Trophoblast cell (in vitro differentiated cells and primary cell): ENCODE data around the gene CENPX.
A peak's percentile ranks its signal among the peaks of the same experiment; 100 is the strongest.

Source experiments
- DNase-seq, 2 donors: peaks; one replicate each; pipeline ENCODE4 v3.0.0-alpha.2; 2016
- H2AFZ ChIP-seq: 2 replicates; pipeline ENCODE4 v1.6.1; 2013; ENCODE audit warnings: low read length, moderate library complexity, mild to moderate bottlenecking; ENCODE audit not compliant: insufficient read depth, poor library complexity
- H2AK5ac ChIP-seq: 2 replicates; pipeline ENCODE4 v1.6.1; 2013; ENCODE audit warnings: mild to moderate bottlenecking, low read length
- H2BK120ac ChIP-seq: 2 replicates; pipeline ENCODE4 v1.6.1; 2013; ENCODE audit warnings: low read length, mild to moderate bottlenecking, moderate library complexity; ENCODE audit not compliant: insufficient read depth, poor library complexity
- H2BK12ac ChIP-seq: 2 replicates; pipeline ENCODE4 v1.6.1; 2013; ENCODE audit warnings: mild to moderate bottlenecking, low read length, moderate library complexity
- H2BK5ac ChIP-seq: 2 replicates; pipeline ENCODE4 v1.6.1; 2013; ENCODE audit warnings: low read length, low read depth, moderate library complexity, mild to moderate bottlenecking; ENCODE audit not compliant: poor library complexity
- H3K14ac ChIP-seq: 2 replicates; pipeline ENCODE4 v1.6.1; 2013; ENCODE audit warnings: mild to moderate bottlenecking, low read length
- H3K18ac ChIP-seq: 2 replicates; pipeline ENCODE4 v1.6.1; 2013; ENCODE audit warnings: mild to moderate bottlenecking, low read length
- H3K23ac ChIP-seq: 2 replicates; pipeline ENCODE4 v1.6.1; 2013; ENCODE audit warnings: low read length
- H3K27ac ChIP-seq: 2 replicates; pipeline ENCODE4 v1.5.1; 2013; ENCODE audit warnings: low read depth, mild to moderate bottlenecking, inconsistent platforms, low read length, moderate library complexity
- H3K27me3 ChIP-seq: 2 replicates; pipeline ENCODE4 v1.6.1; 2013; ENCODE audit warnings: inconsistent platforms, mild to moderate bottlenecking, low read length, moderate library complexity; ENCODE audit not compliant: insufficient read depth
- H3K36me3 ChIP-seq, 2 experiments: 1 replicate in 1 of 2; 2 replicates in 1 of 2; pipeline ENCODE4 v1.6.1; 2013; ENCODE audit warnings: low read length in 2 of 2, mild to moderate bottlenecking in 2 of 2, moderate library complexity in 1 of 2; ENCODE audit not compliant: insufficient read depth in 2 of 2, control insufficient read depth in 1 of 2
- H3K4ac ChIP-seq: 2 replicates; pipeline ENCODE4 v1.6.1; 2013; ENCODE audit warnings: low read depth, mild to moderate bottlenecking, low read length, moderate library complexity
- H3K4me1 ChIP-seq, 2 experiments: 1 replicate in 1 of 2; 2 replicates in 1 of 2; pipeline ENCODE4 v1.6.1; 2013; ENCODE audit warnings: low read length in 2 of 2, mild to moderate bottlenecking in 2 of 2, moderate library complexity in 1 of 2; ENCODE audit not compliant: insufficient read depth in 2 of 2, control insufficient read depth in 1 of 2
- H3K4me2 ChIP-seq: 2 replicates; pipeline ENCODE4 v1.6.1; 2013; ENCODE audit warnings: inconsistent platforms, mild to moderate bottlenecking, low read length, moderate library complexity
- H3K4me3 ChIP-seq: 2 replicates; pipeline ENCODE4 v1.5.1; 2013; ENCODE audit warnings: mild to moderate bottlenecking, low read depth, low read length, inconsistent platforms
- H3K79me1 ChIP-seq: one replicate; pipeline ENCODE4 v1.6.1; 2013; ENCODE audit warnings: low read length
- H3K79me2 ChIP-seq: 2 replicates; pipeline ENCODE4 v1.6.1; 2013; ENCODE audit warnings: low read length, mild to moderate bottlenecking; ENCODE audit not compliant: control insufficient read depth, insufficient read depth, poor library complexity
- H3K9ac ChIP-seq: 2 replicates; pipeline ENCODE4 v1.6.1; 2013; ENCODE audit warnings: mild to moderate bottlenecking, low read length
- H3K9me3 ChIP-seq: 2 replicates; pipeline ENCODE4 v1.6.1; 2013; ENCODE audit warnings: low read depth, mild to moderate bottlenecking, control low read depth, inconsistent platforms, low read length; ENCODE audit not compliant: insufficient read depth
- H4K12ac ChIP-seq: 2 replicates; pipeline ENCODE4 v1.6.1; 2013; ENCODE audit warnings: low read depth, mild to moderate bottlenecking, low read length, moderate library complexity
- H4K8ac ChIP-seq: 2 replicates; pipeline ENCODE4 v1.6.1; 2013; ENCODE audit warnings: low read depth, mild to moderate bottlenecking, low read length, moderate library complexity
- H4K91ac ChIP-seq: one replicate; pipeline ENCODE4 v1.6.1; 2013; ENCODE audit warnings: low read depth, mild to moderate bottlenecking, low read length, moderate library complexity
- WGBS: extraction: QIAGEN DNeasy Blood & Tissue Kit; methylation state at CpG from one replicate; pipeline ENCODE4 v1.1.7; 2013; ENCODE audit warnings: missing lambda C conversion rate; ENCODE audit not compliant: insufficient read length, insufficient coverage; ENCODE audit errors: extremely low coverage; 5-methylcytosine and 5-hydroxymethylcytosine counted together

CENPX gene

DNA sequence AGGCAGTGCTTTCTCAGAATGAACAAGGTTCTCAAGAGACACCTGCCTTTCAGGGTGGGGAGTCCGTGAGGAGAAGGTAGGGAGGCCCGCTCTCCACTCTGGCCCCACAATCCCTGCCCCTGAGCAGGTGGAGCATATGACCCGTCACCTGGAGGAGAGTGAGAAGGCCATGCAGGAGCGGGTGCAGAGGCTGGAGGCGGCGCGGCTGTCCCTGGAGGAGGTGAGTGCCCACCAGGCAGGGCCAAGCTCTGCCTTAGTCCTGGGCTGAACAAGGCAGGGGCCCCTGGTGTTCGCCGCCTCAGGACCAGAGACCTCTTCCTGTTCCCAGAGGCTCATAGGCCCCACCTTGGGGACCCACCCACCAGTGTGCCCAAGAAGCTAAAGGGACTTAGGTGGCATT, 6.3 kb upstream of the CENPX start:
- H2BK12ac ChIP-seq = no peak overlapping the region
- WGBS = no CpG with 5 or more reads among the region's 9 CpGs
- H3K27me3 ChIP-seq = no peaks in the 10 kb centered on the region
- H2AFZ ChIP-seq = no peak overlapping the region
- no peak overlapping the region for H4K12ac ChIP-seq
- peaks cover 5 to 11% of the 10 kb centered on the region in 2 experiments for H3K4me1 ChIP-seq
- H3K9me3 ChIP-seq = peaks cover 6% of the 10 kb centered on the region
- no peak overlapping the region for H3K4ac ChIP-seq
- no peak overlapping the region for H2BK120ac ChIP-seq
- peaks cover 5% of the 10 kb centered on the region for H3K79me1 ChIP-seq
- H3K4me3 ChIP-seq = peak overlapping the region; percentile 35
- no peaks in the 10 kb centered on the region for H3K79me2 ChIP-seq
- no peak overlapping the region for H4K91ac ChIP-seq
- H3K27ac ChIP-seq = no peak overlapping the region
- H3K23ac ChIP-seq = no peak overlapping the region
- H2AK5ac ChIP-seq = no peak overlapping the region
- H3K18ac ChIP-seq = no peak overlapping the region
- no peak for DNase-seq
- no peak overlapping the region for H3K9ac ChIP-seq
- H3K36me3 ChIP-seq = peaks cover 0 to 16% of the 10 kb centered on the region in 2 experiments
- H3K4me2 ChIP-seq = no peak overlapping the region
- H4K8ac ChIP-seq = no peak overlapping the region
- H3K14ac ChIP-seq = no peak overlapping the region
- no peak overlapping the region for H2BK5ac ChIP-seq

DNA sequence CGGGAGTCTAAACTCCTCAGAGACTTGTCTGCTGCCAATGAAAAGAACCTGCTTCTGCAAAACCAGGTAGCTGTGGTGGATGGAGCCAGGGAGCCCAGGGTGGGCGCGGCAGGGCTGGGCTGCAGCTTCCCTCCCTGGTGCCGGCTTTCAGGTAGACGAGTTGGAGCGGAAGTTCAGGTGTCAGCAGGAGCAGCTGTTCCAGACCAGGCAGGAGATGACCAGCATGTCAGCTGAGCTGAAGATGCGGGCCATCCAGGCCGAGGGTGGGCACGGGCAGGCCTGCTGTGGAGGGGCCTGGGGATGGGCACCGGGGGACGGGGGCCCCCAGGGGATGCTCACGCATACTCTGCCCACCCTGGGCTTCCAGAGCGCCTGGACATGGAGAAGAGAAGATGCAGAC, 5.6 kb upstream of the CENPX start:
- no peak overlapping the region for H2BK12ac ChIP-seq
- H3K9me3 ChIP-seq = peaks cover 7% of the 10 kb centered on the region
- H3K4ac ChIP-seq = no peak overlapping the region
- H3K4me2 ChIP-seq = no peak overlapping the region
- no peak overlapping the region for H4K8ac ChIP-seq
- no peak overlapping the region for H3K4me3 ChIP-seq
- H3K36me3 ChIP-seq = peaks cover 0 to 11% of the 10 kb centered on the region in 2 experiments
- H2BK5ac ChIP-seq = no peak overlapping the region
- H4K91ac ChIP-seq = no peak overlapping the region
- H3K79me2 ChIP-seq = peaks cover 4% of the 10 kb centered on the region
- H3K18ac ChIP-seq = no peak overlapping the region
- H3K27ac ChIP-seq = no peak overlapping the region
- peaks cover 10 to 16% of the 10 kb centered on the region in 2 experiments for H3K4me1 ChIP-seq
- no peak overlapping the region for H2BK120ac ChIP-seq
- H3K27me3 ChIP-seq = no peaks in the 10 kb centered on the region
- no peak overlapping the region for H2AK5ac ChIP-seq
- no peak overlapping the region for H3K23ac ChIP-seq
- no peak for DNase-seq
- H3K79me1 ChIP-seq = peaks cover 5% of the 10 kb centered on the region
- H3K9ac ChIP-seq = no peak overlapping the region
- H3K14ac ChIP-seq = no peak overlapping the region
- no peak overlapping the region for H2AFZ ChIP-seq
- no peak overlapping the region for H4K12ac ChIP-seq
- no CpG with 5 or more reads among the region's 13 CpGs for WGBS

GRCh38 chr17:82025401-82026107, 2.9 kb upstream of the CENPX start:
- H2BK12ac ChIP-seq = no peak overlapping the region
- H3K36me3 ChIP-seq = peaks cover 0 to 10% of the 10 kb centered on the region in 2 experiments
- no peak overlapping the region for H3K4ac ChIP-seq
- no peak overlapping the region for H4K91ac ChIP-seq
- peaks cover 6% of the 10 kb centered on the region for H3K79me1 ChIP-seq
- H3K4me3 ChIP-seq = no peak overlapping the region
- no peak overlapping the region for H2AFZ ChIP-seq
- H2BK120ac ChIP-seq = no peak overlapping the region
- H4K12ac ChIP-seq = no peak overlapping the region
- H3K18ac ChIP-seq = no peak overlapping the region
- no peak overlapping the region for H3K27ac ChIP-seq
- WGBS = no CpG with 5 or more reads among the region's 25 CpGs
- no peak overlapping the region for H3K23ac ChIP-seq
- no peak overlapping the region for H3K9ac ChIP-seq
- no peak overlapping the region for H2AK5ac ChIP-seq
- H3K79me2 ChIP-seq = peaks cover 8% of the 10 kb centered on the region
- no peaks in the 10 kb centered on the region for H3K27me3 ChIP-seq
- no peak overlapping the region for H4K8ac ChIP-seq
- no peak for DNase-seq
- no peak overlapping the region for H3K4me2 ChIP-seq
- peaks cover 18 to 19% of the 10 kb centered on the region in 2 experiments for H3K4me1 ChIP-seq
- H3K9me3 ChIP-seq = peaks cover 7% of the 10 kb centered on the region
- H2BK5ac ChIP-seq = no peak overlapping the region
- H3K14ac ChIP-seq = no peak overlapping the region

GRCh38 chr17:82024859-82025258, 2.2 kb upstream of the CENPX start:
- peaks cover 18 to 19% of the 10 kb centered on the region in 2 experiments for H3K4me1 ChIP-seq
- no peak overlapping the region for H3K27ac ChIP-seq
- DNase-seq = peak in 1 of 2 donors; percentile 36
- no peak overlapping the region for H3K4me3 ChIP-seq
- H2AK5ac ChIP-seq = no peak overlapping the region
- no peak overlapping the region for H4K8ac ChIP-seq
- no peak overlapping the region for H3K4ac ChIP-seq
- peaks cover 7% of the 10 kb centered on the region for H3K9me3 ChIP-seq
- no peak overlapping the region for H3K4me2 ChIP-seq
- no CpG with 5 or more reads among the region's 17 CpGs for WGBS
- H2AFZ ChIP-seq = no peak overlapping the region
- no peaks in the 10 kb centered on the region for H3K27me3 ChIP-seq
- H3K18ac ChIP-seq = no peak overlapping the region
- H3K79me1 ChIP-seq = peaks cover 6% of the 10 kb centered on the region
- no peak overlapping the region for H3K9ac ChIP-seq
- peaks cover 8% of the 10 kb centered on the region for H3K79me2 ChIP-seq
- H3K14ac ChIP-seq = no peak overlapping the region
- H2BK120ac ChIP-seq = no peak overlapping the region
- H3K36me3 ChIP-seq = peaks cover 0 to 10% of the 10 kb centered on the region in 2 experiments
- no peak overlapping the region for H3K23ac ChIP-seq
- no peak overlapping the region for H2BK5ac ChIP-seq
- H4K91ac ChIP-seq = no peak overlapping the region
- no peak overlapping the region for H2BK12ac ChIP-seq
- H4K12ac ChIP-seq = no peak overlapping the region
